Immature natural killer cell (primary cell): Measurements from ENCODE around the gene ATOSA. TPM values are rescaled to one million over a fixed set of nuclear protein-coding genes. Genes with fewer than 3 reads are reported as not detected.

Experiments
- DNase-seq, 3 donors: peaks; one replicate each; pipeline ENCODE4 v3.0.0; 2022; ENCODE audit warnings: mixed read lengths in 1 of 3
- H3K27ac Mint-ChIP-seq, 6 donors: one replicate each; pipeline ENCODE4 v1.8.0; 2020; ENCODE audit warnings: mixed read lengths in 6 of 6, mild to moderate bottlenecking in 5 of 6, inconsistent platforms in 4 of 6, moderate library complexity in 3 of 6
- H3K27me3 Mint-ChIP-seq, 3 donors: one replicate each; pipeline ENCODE4 v1.8.0; 2020 to 2021; ENCODE audit warnings: low read depth in 3 of 3, mild to moderate bottlenecking in 3 of 3, mixed read lengths in 3 of 3, moderate library complexity in 3 of 3, inconsistent platforms in 1 of 3
- H3K36me3 Mint-ChIP-seq, 3 donors: one replicate each; pipeline ENCODE4 v1.8.0; 2020; ENCODE audit warnings: mixed read lengths in 3 of 3, inconsistent platforms in 2 of 3, mild to moderate bottlenecking in 2 of 3
- H3K4me1 Mint-ChIP-seq, 2 donors: one replicate each; pipeline ENCODE4 v1.8.0; 2020; ENCODE audit warnings: inconsistent platforms in 2 of 2, mild to moderate bottlenecking in 2 of 2, mixed read lengths in 2 of 2, moderate library complexity in 1 of 2
- H3K4me3 Mint-ChIP-seq, 5 donors: one replicate each; pipeline ENCODE4 v1.8.0; 2020; ENCODE audit warnings: mild to moderate bottlenecking in 5 of 5, mixed read lengths in 5 of 5, inconsistent platforms in 3 of 5, moderate library complexity in 3 of 5
- H3K9me3 Mint-ChIP-seq, 6 donors: one replicate each; pipeline ENCODE4 v1.8.0; 2020; ENCODE audit warnings: mild to moderate bottlenecking in 6 of 6, mixed read lengths in 6 of 6, inconsistent platforms in 4 of 6, moderate library complexity in 3 of 6
- polyA plus RNA-seq, 3 donors: library from polyadenylated mRNA; unstranded; fragments of 300-500 nt; fragmentation: Illumina TruSeq; gene quantifications; one replicate each; pipeline ENCODE4 v1.2.3, GENCODE V29; 2021

Gene ATOSA
- polyA plus RNA-seq, 3 donors from 2014 or later: 7.6 to 15.7 (median 9.3) TPM

DNA sequence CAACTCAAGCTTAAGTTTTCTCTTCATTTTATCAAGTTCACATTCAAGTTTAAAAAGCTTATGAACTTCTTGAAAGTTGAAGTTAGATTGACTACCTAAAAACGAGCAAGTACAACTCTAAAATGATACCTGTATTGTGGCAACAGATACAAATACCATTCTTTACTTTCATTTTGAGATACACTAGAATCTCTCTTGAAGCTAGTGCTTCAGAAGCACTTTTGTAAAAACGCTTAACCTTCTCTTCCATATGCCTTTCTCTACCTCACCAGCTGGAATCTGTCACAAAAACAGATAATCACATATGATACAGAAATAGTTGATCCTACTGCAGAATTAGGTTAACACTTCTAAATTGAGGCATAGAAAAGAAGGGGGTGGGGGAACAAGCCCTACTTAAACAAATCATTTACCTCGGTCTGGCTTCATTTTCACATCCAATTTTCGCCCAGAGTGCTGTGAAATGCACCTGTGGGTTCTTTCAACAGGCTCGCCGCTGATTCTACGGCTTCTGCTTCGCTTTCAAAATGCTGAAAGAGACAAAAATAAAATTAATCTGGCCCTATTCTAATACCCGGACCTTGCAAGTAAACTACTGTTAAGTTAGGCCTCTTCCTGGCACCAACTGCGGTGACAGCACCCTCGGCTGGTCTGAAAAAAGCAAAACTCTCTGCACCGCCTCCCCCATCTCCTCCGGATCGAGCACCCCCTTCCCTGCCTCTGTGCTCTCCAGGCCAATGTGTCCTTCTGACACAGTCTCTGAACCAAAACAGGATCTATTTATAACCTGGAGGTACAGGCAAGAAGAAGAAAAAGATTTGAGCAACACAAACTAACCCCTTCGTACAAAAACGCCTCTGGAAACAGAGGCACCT, 1.4 kb downstream of the ATOSA start:
- peak overlapping the region; percentile 97 to 100 (median 99) for H3K27ac Mint-ChIP-seq
- peak overlapping the region; percentile 92 to 100 (median 99) for H3K4me3 Mint-ChIP-seq
- H3K9me3 Mint-ChIP-seq: no peaks in the 10 kb centered on the region
- H3K27me3 Mint-ChIP-seq: peaks cover 10 to 18% (median 13%) of the 10 kb centered on the region in 3 donors
- H3K4me1 Mint-ChIP-seq: peaks cover 47 to 65% of the 10 kb centered on the region in 2 donors
- peak; percentile 56 to 62 (median 58) for DNase-seq
- peaks cover 3 to 16% (median 7%) of the 10 kb centered on the region in 3 donors for H3K36me3 Mint-ChIP-seq

DNA sequence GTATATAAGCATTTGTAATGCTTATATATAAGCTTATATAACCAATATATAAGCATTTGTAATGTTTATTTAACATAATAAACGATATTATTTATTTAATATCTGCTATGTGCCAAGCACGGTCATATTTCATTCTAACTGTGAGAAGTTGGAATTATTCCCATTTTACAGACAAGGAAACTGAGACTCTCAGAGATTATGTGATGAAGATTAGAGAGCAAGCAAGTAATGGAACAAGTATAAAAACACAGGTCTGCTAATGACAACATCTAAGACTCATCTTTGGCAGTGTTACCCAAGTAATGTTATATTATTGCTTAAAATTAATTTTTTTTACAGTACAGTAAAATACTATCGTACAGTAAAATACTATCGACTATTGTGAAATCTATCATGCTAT, 4.4 kb downstream of the ATOSA start:
- H3K27ac Mint-ChIP-seq: peak overlapping the region in 1 of 6 donors; percentile 37
- peaks cover 38 to 81% of the 10 kb centered on the region in 2 donors for H3K4me1 Mint-ChIP-seq
- no peak for DNase-seq
- peaks cover 8 to 35% (median 20%) of the 10 kb centered on the region in 3 donors for H3K36me3 Mint-ChIP-seq
- H3K9me3 Mint-ChIP-seq: no peaks in the 10 kb centered on the region
- peaks cover 10 to 16% (median 13%) of the 10 kb centered on the region in 3 donors for H3K27me3 Mint-ChIP-seq
- H3K4me3 Mint-ChIP-seq: peak overlapping the region in 1 of 5 donors; percentile 43

DNA sequence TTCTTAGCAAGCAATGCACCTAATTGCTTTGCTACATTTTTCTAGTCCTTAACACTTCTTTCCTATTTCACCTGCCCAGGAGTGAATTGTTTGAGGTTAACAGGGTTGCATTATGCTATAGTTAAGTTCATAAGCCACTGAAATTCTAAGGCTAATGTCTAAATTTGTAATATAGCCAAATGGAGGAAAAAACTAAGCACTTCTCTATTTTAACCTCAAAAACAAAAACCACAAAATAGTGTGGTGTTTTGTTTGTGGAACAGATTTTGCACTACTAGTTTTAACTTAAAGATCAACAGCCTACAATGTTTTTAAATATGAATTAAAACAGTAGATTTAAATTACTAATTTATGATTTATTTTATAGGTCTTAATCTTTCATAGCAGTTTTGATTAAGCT, 5.5 kb downstream of the ATOSA start:
- Mint-ChIP-seq H3K27me3 (peaks cover 4 to 8% (median 5%) of the 10 kb centered on the region in 3 donors), H3K36me3 (peaks cover 8 to 40% (median 26%) of the 10 kb centered on the region in 3 donors), H3K4me3 (no peak overlapping the region), H3K27ac (peak overlapping the region in 1 of 6 donors; percentile 48), H3K4me1 (peaks cover 36 to 87% of the 10 kb centered on the region in 2 donors), H3K9me3 (no peaks in the 10 kb centered on the region)
- DNase-seq: no peak

DNA sequence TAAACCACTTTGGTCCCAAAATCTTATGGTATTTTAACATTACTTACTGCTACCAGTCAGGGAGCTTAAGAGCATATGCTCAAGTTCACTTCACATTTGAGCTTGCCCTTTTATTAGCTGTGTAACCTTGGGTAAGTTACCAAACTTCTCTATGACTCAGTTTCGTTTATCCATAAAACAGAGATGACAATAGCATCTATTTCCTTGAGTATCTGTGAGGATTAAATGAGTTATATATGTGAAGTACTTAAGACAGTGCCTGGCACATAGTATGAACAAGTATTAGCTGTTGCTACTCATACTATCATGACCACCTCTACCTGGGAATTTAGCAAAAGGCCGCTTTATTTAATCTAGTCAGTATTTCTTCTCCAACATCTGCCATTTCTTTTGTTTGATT, 5.9 kb downstream of the ATOSA start:
- Mint-ChIP-seq H3K4me3 (no peak overlapping the region), H3K27me3 (peaks cover 1 to 5% (median 2%) of the 10 kb centered on the region in 3 donors), H3K4me1 (peaks cover 36 to 86% of the 10 kb centered on the region in 2 donors), H3K36me3 (peaks cover 8 to 40% (median 26%) of the 10 kb centered on the region in 3 donors), H3K9me3 (no peaks in the 10 kb centered on the region), H3K27ac (peak overlapping the region in 2 of 6 donors; percentile 31 to 48)
- no peak for DNase-seq

DNA sequence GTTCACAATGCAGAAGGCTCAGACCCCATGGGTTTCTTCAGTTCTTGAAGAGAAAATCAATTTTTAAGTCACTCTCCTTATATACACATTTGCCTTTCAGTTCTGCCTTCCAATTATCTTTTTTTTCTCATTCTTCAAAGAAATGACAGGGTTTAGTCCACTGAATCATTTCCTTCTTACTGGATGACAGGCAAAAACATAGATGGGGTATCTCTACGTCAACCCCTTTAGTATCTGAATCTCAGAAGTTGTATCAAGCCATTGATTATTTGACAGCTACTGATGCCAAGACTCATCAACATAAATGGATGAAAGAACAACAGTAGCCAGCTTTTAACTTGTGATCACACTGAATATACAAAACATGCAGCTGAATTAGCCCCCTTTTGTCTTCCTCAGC, 6.5 kb downstream of the ATOSA start:
- H3K27ac Mint-ChIP-seq: peak overlapping the region in 1 of 6 donors; percentile 56

DNA sequence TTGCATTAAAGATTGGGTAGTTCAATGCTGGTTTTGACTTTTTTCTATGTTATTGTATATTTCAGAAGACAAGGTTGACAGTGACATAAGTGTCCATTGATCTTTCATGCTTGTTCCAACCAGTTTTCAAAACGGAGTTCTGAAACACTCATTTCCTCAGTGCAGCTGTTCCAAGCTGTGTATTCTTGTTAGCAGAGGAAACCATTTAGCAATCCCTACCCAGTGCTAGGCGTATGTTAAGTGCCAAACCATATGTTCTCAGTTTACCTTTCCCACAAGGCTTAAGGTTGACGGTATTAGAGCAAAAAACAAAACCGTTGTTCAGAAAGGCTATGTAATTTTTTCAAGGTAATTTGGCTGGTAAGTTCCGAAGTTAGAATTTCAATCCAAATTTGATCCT, 9.1 kb downstream of the ATOSA start:
- no peak for DNase-seq
- Mint-ChIP-seq H3K9me3 (no peaks in the 10 kb centered on the region), H3K4me1 (peaks cover 20 to 75% of the 10 kb centered on the region in 2 donors), H3K27ac (peak overlapping the region in 1 of 6 donors; percentile 60), H3K27me3 (no peaks in the 10 kb centered on the region), H3K4me3 (no peak overlapping the region), H3K36me3 (peaks cover 21 to 48% (median 43%) of the 10 kb centered on the region in 3 donors)

More for the DNA sequence above, 6.5 kb downstream of the ATOSA start:
- Mint-ChIP-seq H3K4me1 (peaks cover 35 to 86% of the 10 kb centered on the region in 2 donors), H3K36me3 (peaks cover 15 to 46% (median 33%) of the 10 kb centered on the region in 3 donors), H3K27me3 (peaks cover 0 to under 1% (median 0%) of the 10 kb centered on the region in 3 donors), H3K9me3 (no peaks in the 10 kb centered on the region), H3K4me3 (no peak overlapping the region)
- DNase-seq: no peak

DNA sequence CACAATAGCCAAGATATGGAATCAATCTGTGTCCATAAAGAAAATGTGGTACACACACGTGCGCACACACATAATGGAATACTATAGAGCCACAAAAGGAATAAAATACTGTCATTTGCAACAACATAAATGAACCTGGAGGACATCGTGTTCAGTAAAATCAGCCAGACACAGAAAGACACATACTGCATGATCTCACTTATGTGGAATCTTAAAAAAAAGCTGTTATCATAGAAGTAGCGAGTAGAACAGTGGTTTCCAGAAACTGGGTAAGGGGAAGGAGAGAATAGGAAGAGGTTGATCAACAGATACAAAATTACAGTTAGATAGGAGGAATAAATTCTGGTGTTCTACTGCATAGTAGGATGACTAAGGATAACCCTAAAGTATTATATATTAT, 11.1 kb downstream of the ATOSA start:
- DNase-seq: no peak
- Mint-ChIP-seq H3K36me3 (peaks cover 24 to 50% (median 48%) of the 10 kb centered on the region in 3 donors), H3K4me3 (no peak overlapping the region), H3K9me3 (no peaks in the 10 kb centered on the region), H3K27ac (peak overlapping the region in 1 of 6 donors; percentile 4), H3K27me3 (no peaks in the 10 kb centered on the region), H3K4me1 (peaks cover 12 to 61% of the 10 kb centered on the region in 2 donors)

DNA sequence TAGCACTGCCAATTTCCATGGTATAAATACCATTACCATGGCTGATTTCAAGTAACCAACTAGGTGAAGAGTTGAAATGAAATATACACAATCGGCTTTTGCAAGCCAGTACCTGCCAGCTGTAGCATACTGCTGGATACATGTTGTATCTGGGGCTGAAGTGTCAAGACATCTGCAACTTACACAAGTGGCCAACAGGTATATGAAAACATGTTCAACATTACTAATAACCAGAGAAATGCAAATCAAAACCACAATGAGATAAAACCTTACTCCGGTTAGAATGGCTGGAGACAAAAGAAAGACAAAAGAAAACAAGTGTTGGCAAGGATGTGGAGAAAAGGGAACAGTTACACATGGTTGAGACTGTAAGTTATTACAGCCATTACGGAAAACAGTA, 11.6 kb downstream of the ATOSA start:
- Mint-ChIP-seq H3K9me3 (no peaks in the 10 kb centered on the region), H3K4me1 (peaks cover 13 to 61% of the 10 kb centered on the region in 2 donors), H3K27ac (peak overlapping the region in 2 of 6 donors; percentile 37 to 39), H3K27me3 (no peaks in the 10 kb centered on the region), H3K4me3 (no peak overlapping the region), H3K36me3 (peaks cover 29 to 56% (median 53%) of the 10 kb centered on the region in 3 donors)
- no peak for DNase-seq

DNA sequence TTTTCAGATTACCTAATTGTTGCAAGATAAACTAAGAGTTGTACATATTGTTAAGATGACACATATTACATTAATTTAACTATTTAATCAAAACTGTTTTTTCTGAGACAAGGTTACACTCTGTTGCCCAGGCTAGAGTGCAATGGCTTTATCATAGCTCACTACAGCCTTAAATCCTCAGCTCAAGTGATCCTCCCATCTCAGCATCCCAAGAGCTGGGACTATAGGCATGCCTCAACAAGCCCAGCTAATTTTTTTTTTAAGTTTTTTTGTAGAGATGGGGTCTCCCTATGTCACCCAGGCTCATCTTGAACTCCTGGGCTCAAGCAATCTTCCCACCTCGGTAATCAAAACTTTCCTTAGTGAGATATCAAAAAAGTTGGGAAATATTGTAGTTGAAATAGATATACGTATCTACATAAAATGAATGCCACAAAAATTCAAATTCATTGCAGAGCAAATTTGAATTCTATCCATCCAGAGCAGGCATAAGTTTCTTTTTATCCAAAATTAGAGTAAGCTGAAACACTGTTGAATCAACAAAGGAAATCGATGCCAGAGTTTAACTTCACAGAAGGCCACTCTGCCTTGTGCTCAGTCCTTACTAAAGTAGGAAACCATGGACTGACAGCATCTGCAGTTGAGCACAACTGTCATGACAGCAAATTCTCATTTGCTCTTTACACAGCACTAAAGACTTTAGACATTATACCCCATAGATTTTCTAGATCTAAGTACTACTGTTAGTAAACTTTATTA, 15.5 kb downstream of the ATOSA start:
- Mint-ChIP-seq H3K27ac (no peak overlapping the region), H3K36me3 (peaks cover 33 to 46% (median 43%) of the 10 kb centered on the region in 3 donors), H3K9me3 (no peaks in the 10 kb centered on the region), H3K27me3 (no peaks in the 10 kb centered on the region), H3K4me3 (no peak overlapping the region), H3K4me1 (peaks cover 22 to 62% of the 10 kb centered on the region in 2 donors)
- DNase-seq: no peak

DNA sequence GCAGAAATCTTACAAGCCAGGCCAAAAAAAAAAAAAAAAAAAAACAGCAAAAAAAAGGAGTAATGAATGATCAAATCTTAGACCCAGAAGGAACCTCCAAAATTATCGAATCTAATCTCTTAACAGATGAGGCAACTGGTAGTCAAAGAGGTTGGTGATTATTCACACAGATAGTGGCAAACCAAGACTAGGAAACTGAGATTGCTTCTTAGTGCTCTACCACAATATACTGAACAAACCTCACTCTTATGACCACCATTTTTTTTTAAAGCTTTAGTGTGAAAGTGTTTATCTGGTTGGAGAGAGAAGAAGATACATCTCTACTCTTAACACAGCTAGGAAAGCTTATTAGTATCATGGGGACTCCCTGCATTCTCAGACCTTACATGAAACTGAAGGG, 17.3 kb downstream of the ATOSA start:
- H3K4me3 Mint-ChIP-seq: no peak overlapping the region
- no peaks in the 10 kb centered on the region for H3K27me3 Mint-ChIP-seq
- peak overlapping the region in 2 of 6 donors; percentile 3 to 34 for H3K27ac Mint-ChIP-seq
- peaks cover 27 to 41% (median 41%) of the 10 kb centered on the region in 3 donors for H3K36me3 Mint-ChIP-seq
- H3K4me1 Mint-ChIP-seq: peaks cover 20 to 56% of the 10 kb centered on the region in 2 donors
- DNase-seq: peak in 2 of 3 donors; percentile 14
- no peaks in the 10 kb centered on the region for H3K9me3 Mint-ChIP-seq

DNA sequence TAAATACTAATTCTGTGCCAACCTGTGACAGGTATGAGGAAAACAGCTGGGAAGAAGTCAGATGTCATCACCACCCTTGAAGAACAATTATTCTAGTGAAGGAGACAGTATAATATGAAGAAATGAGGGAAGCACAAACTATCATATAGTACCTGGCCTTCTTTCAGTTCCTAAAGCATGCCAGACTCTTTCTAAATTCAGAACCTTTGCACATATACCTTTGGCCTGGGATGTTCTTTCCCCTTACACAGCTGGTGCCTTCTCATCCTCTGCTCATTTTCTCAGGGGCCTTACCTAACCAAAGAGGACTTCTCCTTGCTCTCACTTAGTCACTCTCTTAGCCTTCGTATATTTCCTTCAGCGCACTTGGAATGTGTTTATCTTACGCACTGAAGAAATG, 19.0 kb downstream of the ATOSA start:
- H3K27ac Mint-ChIP-seq: peak overlapping the region in 1 of 6 donors; percentile 32
- DNase-seq: no peak
- no peaks in the 10 kb centered on the region for H3K9me3 Mint-ChIP-seq
- H3K27me3 Mint-ChIP-seq: no peaks in the 10 kb centered on the region
- H3K36me3 Mint-ChIP-seq: peaks cover 17 to 34% (median 28%) of the 10 kb centered on the region in 3 donors
- H3K4me1 Mint-ChIP-seq: peaks cover 18 to 55% of the 10 kb centered on the region in 2 donors
- no peak overlapping the region for H3K4me3 Mint-ChIP-seq

DNA sequence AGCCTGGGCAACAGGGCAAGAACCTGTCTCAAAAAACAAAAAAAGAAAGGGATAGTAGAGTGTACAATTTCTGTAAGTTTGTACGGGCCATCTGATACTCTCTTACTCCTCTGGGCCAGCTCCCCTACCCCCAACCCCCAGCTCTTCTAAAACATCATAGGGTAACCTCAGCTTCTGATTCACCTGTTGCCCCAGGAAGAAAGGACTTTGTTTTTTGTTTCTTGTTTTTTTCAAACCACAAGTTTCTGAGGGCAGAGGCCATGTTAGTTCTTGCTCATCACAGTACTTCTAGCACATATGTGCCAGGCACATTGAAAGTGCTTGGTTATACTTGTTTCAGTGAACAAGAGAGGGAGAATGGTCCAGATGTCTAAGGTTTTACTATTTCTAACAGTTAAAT, 20.2 kb downstream of the ATOSA start:
- Mint-ChIP-seq H3K36me3 (peaks cover 17 to 38% (median 32%) of the 10 kb centered on the region in 3 donors), H3K9me3 (no peaks in the 10 kb centered on the region), H3K27me3 (no peaks in the 10 kb centered on the region), H3K27ac (peak overlapping the region in 4 of 6 donors; percentile 9 to 77 (median 38)), H3K4me1 (peaks cover 18 to 61% of the 10 kb centered on the region in 2 donors), H3K4me3 (no peak overlapping the region)
- DNase-seq: no peak

DNA sequence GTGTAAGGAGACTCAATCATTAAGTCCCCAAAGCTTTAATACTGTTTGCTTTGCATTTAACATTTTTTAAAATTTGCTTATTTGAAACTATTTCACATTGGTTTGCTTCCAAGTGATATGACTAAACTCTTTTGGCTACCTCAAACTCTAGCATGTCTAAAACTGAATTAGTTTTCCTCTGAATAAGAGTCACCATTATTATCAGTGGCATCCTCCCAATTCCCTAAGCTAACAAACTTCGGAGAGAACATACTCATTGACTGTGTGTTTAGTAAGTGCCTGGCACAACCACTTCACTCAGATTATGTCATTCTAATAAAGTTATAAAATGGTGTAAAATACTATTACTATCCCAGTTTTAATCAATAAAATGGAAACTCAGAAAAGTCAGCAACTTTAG, 21.9 kb downstream of the ATOSA start:
- H3K4me1 Mint-ChIP-seq: peaks cover 16 to 61% of the 10 kb centered on the region in 2 donors
- peaks cover 9 to 39% (median 30%) of the 10 kb centered on the region in 3 donors for H3K36me3 Mint-ChIP-seq
- no peaks in the 10 kb centered on the region for H3K27me3 Mint-ChIP-seq
- H3K27ac Mint-ChIP-seq: no peak overlapping the region
- no peak overlapping the region for H3K4me3 Mint-ChIP-seq
- no peaks in the 10 kb centered on the region for H3K9me3 Mint-ChIP-seq
- DNase-seq: no peak
